Prostate gland (tissue), 2 donors: Measurements from ENCODE around the gene IGFLR1. TPM values are rescaled to one million over a fixed set of nuclear protein-coding genes. Genes with fewer than 3 reads are reported as not detected.

Source experiments
- DNase-seq: peaks from one replicate; pipeline ENCODE4 v3.0.0-alpha.2; 2019; ENCODE audit warnings: low spot score
- H3K27ac ChIP-seq, 2 donors: fragments of 200-600 bp; sonication (generic); 2 replicates each; pipeline ENCODE4 v1.5.1; 2017 to 2019
- H3K27me3 ChIP-seq: fragments of 200-600 bp; sonication (generic); replicated peaks from 2 replicates; pipeline ENCODE4 v1.5.1; 2019; ENCODE audit not compliant: insufficient read depth
- H3K36me3 ChIP-seq, 2 donors: fragments of 200-600 bp; sonication (generic); 1 replicate in 1 of 2; 2 replicates in 1 of 2; pipeline versions ENCODE4 v1.5.1 to v1.8.1; 2017 to 2019
- H3K4me1 ChIP-seq: fragments of 200-600 bp; sonication (generic); replicated peaks from 2 replicates; pipeline ENCODE4 v1.5.1; 2019
- H3K4me3 ChIP-seq, 2 donors: fragments of 200-600 bp; sonication (generic); 2 replicates each; pipeline ENCODE4 v1.5.1; 2017 to 2019
- H3K9me3 ChIP-seq: fragments of 200-600 bp; sonication (generic); 2 replicates; pipeline ENCODE4 v1.5.1; 2017
- POLR2A ChIP-seq: fragments of 450-650 bp; IDR thresholded peaks from one replicate; pipeline ENCODE4 v1.6.1; 2016; ENCODE audit warnings: antibody characterized with exemption, mild to moderate bottlenecking
- POLR2AphosphoS5 ChIP-seq: sonication (generic); formaldehyde crosslinking; IDR thresholded peaks from one replicate; pipeline ENCODE4 v1.6.1; 2017; ENCODE audit warnings: antibody characterized with exemption
- WGBS: methylation state at CpG from one replicate; pipeline ENCODE4 v1.1.5; 2018; 5-methylcytosine and 5-hydroxymethylcytosine counted together
- intact Hi-C: fragments of 100-400 bp; cut with DNase I; formaldehyde crosslinking; loops from one replicate; pipeline ENCODE4 v1.14.2; 2022
- total RNA-seq, 2 donors: library from RNA; depleted of rRNA; stranded (reverse); fragments of >200 nt; gene quantifications; one replicate each; pipeline ENCODE4 v1.1.0, GENCODE V29; 2016
- TF ChIP-seq, protein P1 (sequence below), 4 experiments: fragments of 200-600 bp in 2 of 4; fragments of 450-650 bp in 2 of 4; sonication (generic) in 2 of 4; IDR thresholded peaks; 1 replicate in 3 of 4; 2 replicates in 1 of 4; pipeline ENCODE4 v1.5.1; 2016 to 2019; ENCODE audit warnings: antibody characterized with exemption in 4 of 4, mild to moderate bottlenecking in 2 of 4, moderate library complexity in 2 of 4

IGFLR1 gene
- total RNA-seq, 2 donors from 2014 or later: 9.4 to 16.1 TPM

DNA sequence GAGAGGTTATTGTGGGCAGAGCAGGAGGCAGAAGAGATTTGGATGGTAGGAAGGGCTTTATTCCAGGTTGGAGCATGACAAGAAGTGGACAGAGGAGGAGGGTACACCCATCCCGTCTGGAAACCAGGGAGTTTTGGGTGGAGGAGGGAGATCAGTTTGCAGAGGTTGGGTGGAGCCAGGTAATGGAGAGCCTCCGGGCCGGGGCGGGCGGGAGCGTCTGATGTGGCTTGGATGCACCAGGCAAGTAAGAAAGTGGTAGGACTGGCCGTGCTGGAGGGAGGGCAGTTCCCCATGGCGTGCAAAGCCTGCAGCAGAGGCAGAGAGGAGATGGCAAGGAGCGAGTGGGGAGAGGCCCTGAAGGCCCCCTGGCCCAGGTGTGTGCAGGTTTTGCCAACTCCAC, 10.9 kb downstream of the IGFLR1 start:
- TF ChIP-seq POLR2AphosphoS5 (peak; percentile 34), POLR2A (no peak)
- Histone ChIP-seq H3K27ac (peak overlapping the region in 1 of 2 donors; percentile 1), H3K36me3 (peaks cover 22 to 57% of the 10 kb centered on the region in 2 donors), H3K27me3 (no peaks in the 10 kb centered on the region), H3K4me1 (peaks cover 3% of the 10 kb centered on the region), H3K4me3 (no peak overlapping the region), H3K9me3 (no peaks in the 10 kb centered on the region)
- peak; percentile 74 for DNase-seq
- intact Hi-C loops: no loop called here
- WGBS: 57% methylated on average over 9 of the region's 9 CpGs

DNA sequence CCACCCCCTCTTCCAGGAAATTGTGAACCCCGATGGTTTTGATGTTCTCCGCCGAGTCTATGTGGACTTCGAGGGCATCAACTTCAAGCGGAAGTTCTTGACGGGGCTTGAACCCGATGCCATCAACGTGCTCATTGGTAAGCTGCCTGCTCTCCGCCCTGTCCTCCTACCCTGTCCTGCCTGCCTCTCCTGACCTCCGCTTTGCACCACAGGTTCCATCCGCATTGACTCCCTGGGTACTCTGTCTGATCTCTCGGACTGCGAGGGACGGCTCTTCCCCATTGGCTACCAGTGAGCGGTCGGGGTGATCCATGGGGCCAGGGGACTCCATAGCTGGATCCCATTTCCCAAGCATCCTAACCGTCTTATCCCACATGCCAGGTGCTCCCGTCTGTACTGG, 11.9 kb downstream of the IGFLR1 start:
- Histone ChIP-seq H3K4me3 (no peak overlapping the region), H3K9me3 (no peaks in the 10 kb centered on the region), H3K27ac (no peak overlapping the region), H3K4me1 (peaks cover 3% of the 10 kb centered on the region), H3K36me3 (peaks cover 25 to 66% of the 10 kb centered on the region in 2 donors), H3K27me3 (no peaks in the 10 kb centered on the region)
- TF ChIP-seq POLR2AphosphoS5: no peak
- TF ChIP-seq POLR2A: no peak
- TF ChIP-seq, protein P1, sequence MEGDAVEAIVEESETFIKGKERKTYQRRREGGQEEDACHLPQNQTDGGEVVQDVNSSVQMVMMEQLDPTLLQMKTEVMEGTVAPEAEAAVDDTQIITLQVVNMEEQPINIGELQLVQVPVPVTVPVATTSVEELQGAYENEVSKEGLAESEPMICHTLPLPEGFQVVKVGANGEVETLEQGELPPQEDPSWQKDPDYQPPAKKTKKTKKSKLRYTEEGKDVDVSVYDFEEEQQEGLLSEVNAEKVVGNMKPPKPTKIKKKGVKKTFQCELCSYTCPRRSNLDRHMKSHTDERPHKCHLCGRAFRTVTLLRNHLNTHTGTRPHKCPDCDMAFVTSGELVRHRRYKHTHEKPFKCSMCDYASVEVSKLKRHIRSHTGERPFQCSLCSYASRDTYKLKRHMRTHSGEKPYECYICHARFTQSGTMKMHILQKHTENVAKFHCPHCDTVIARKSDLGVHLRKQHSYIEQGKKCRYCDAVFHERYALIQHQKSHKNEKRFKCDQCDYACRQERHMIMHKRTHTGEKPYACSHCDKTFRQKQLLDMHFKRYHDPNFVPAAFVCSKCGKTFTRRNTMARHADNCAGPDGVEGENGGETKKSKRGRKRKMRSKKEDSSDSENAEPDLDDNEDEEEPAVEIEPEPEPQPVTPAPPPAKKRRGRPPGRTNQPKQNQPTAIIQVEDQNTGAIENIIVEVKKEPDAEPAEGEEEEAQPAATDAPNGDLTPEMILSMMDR (IDR thresholded peaks at IDR 0.05): no peak
- WGBS: 89% methylated on average over 18 of the region's 18 CpGs
- no peak for DNase-seq
- intact Hi-C loops: no loop called here

DNA sequence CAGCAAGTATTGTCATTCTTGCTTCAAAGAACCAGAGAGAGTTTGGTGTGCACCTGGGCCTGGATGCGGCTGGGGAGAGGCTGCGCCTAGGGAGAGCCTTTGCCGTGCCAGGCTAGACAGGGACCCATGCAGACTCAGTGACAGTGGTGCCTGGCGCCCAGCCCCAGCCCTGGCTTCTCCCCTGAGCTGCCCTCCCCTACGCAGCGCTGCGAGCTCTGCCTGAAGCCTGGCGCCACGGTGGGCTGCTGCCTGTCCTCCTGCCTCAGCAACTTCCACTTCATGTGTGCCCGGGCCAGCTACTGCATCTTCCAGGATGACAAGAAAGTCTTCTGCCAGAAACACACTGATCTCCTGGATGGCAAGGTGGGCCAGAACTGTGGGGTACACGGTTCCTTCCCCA, 12.5 kb downstream of the IGFLR1 start:
- Histone ChIP-seq H3K27ac (no peak overlapping the region), H3K36me3 (peaks cover 31 to 72% of the 10 kb centered on the region in 2 donors), H3K4me3 (no peak overlapping the region), H3K27me3 (no peaks in the 10 kb centered on the region), H3K9me3 (no peaks in the 10 kb centered on the region), H3K4me1 (peaks cover 3% of the 10 kb centered on the region)
- DNase-seq: no peak
- intact Hi-C loops: no loop called here
- 93% methylated on average over 11 of the region's 11 CpGs for WGBS
- TF ChIP-seq POLR2A: no peak
- no peak for TF ChIP-seq POLR2AphosphoS5
- TF ChIP-seq, protein P1 (IDR thresholded peaks at IDR 0.05): no peak

DNA sequence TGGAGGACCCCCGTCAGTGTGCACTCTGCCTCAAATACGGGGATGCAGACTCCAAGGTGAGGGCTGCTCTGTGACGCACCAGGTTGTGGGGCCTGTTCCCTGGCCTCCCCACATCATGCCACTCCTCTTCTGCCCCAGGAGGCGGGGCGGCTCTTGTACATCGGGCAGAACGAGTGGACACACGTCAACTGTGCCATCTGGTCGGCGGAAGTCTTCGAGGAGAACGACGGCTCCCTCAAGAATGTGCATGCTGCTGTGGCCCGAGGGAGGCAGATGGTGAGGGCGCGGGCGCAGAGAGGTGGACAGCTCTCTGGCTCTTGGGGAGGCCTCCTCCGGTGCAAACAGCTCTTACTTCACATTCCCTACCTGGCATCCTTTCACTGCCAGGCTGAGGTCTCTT, 13.2 kb downstream of the IGFLR1 start:
- H3K4me1 ChIP-seq: peaks cover 3% of the 10 kb centered on the region
- TF ChIP-seq, protein P1 (IDR thresholded peaks at IDR 0.05): no peak
- TF ChIP-seq POLR2AphosphoS5 (no peak), POLR2A (no peak)
- intact Hi-C loops: no loop called here
- no peaks in the 10 kb centered on the region for H3K9me3 ChIP-seq
- WGBS: 88% methylated on average over 18 of the region's 18 CpGs
- H3K27me3 ChIP-seq: no peaks in the 10 kb centered on the region
- DNase-seq: no peak
- H3K27ac ChIP-seq: no peak overlapping the region
- H3K36me3 ChIP-seq: peaks cover 39 to 79% of the 10 kb centered on the region in 2 donors
- no peak overlapping the region for H3K4me3 ChIP-seq

DNA sequence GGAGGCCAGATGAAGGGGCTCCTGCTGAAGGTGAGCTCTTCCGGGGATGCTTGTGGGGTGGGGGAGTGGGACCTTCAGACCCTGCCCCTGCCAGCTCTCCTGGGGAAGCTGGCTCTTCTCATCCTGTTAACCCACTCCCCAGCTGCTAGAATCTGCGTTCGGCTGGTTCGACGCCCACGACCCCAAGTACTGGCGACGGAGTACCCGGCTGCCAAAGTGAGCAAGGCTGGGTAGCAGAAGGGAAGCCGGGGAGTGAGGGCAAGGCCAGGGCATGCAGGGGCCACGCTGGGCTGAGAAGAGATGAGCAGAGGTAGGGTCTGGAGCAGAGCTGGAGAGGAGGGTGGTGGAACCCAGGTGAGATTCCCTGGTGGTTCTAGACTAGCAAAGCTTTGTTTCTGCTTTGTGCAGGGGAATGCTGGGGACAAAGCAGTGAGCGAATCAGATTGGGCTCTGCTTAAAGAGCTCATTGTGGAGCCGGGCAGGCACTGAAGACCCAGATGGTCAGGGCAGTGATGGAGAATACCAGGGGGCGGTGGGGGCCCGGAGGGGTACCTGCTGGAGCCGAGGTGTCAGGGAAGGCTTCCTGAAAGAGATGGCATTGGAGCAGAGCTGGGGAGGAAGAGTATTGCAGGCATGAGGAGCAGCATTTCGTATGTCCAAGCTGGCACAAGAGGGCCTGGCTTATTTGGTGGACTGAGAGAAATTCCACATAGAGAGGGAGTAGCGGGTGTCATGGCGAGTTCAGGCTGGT, 14.1 kb downstream of the IGFLR1 start:
- H3K4me3 ChIP-seq: no peak overlapping the region
- no peak overlapping the region for H3K27ac ChIP-seq
- 92% methylated on average over 19 of the region's 19 CpGs for WGBS
- no peaks in the 10 kb centered on the region for H3K9me3 ChIP-seq
- TF ChIP-seq, protein P1 (IDR thresholded peaks at IDR 0.05): no peak
- TF ChIP-seq POLR2A: no peak
- TF ChIP-seq POLR2AphosphoS5: no peak
- DNase-seq: no peak
- peaks cover 45 to 87% of the 10 kb centered on the region in 2 donors for H3K36me3 ChIP-seq
- no peaks in the 10 kb centered on the region for H3K27me3 ChIP-seq
- peaks cover 3% of the 10 kb centered on the region for H3K4me1 ChIP-seq
- intact Hi-C loops: no loop called here
